ENCODE measurements around the gene BCL6. TPM values are rescaled to one million over a fixed set of nuclear protein-coding genes. Genes with fewer than 3 reads are reported as not detected.
A peak's percentile ranks its signal among the peaks of the same experiment; 100 is the strongest.

BCL6 gene
- total and polyA plus RNA-seq, 9 of the 15 experiments (the other 6 are each of a cell fraction or from before 2014, with no cell fraction given): 0.08 to 3.5 (median 1.6) TPM

GRCh38 chr3:187698499-187699399 is 46.5 kb downstream of the BCL6 start:
- Histone ChIP-seq H3K27me3 (ENCODE audit: control insufficient read depth in 2 of 2, insufficient read depth in 2 of 2, low read length in 2 of 2) (peaks cover 2 to 35% of the 10 kb centered on the region in 2 experiments; a peak in 3 of 5 replicates), H3K36me3 (ENCODE audit: control insufficient read depth, insufficient read depth, low read length) (no peaks in the 10 kb centered on the region), H3K4me2 (ENCODE audit: insufficient read depth, low read length) (no peak overlapping the region), H3K4me3 (no peak overlapping the region), H3K27ac (ENCODE audit: extremely low read depth, low read depth, low read length) (no peak overlapping the region), H3K4me1 (replicated peaks in 1 of 2; ENCODE audit: control insufficient read depth in 2 of 2, insufficient read depth in 2 of 2, low read length in 2 of 2) (peaks cover 0 to 8% of the 10 kb centered on the region in 2 experiments; a peak in 1 of 5 replicates), H4K20me1 (replicated peaks; ENCODE audit: control insufficient read depth, insufficient read depth, low read length) (no peaks in the 10 kb centered on the region), H3K9ac (ENCODE audit: insufficient read depth in 1 of 2, low read depth in 2 of 2, low read length in 2 of 2) (no peak overlapping the region), H3K9me3 (replicated peaks; ENCODE audit: control insufficient read depth, insufficient read depth, low read depth, low read length) (no peaks in the 10 kb centered on the region), H3K79me2 (ENCODE audit: control insufficient read depth, insufficient read depth, low read length) (no peaks in the 10 kb centered on the region), H2AFZ (ENCODE audit: low read depth, low read length) (no peak overlapping the region), H3K9me1 (ENCODE audit: control insufficient read depth, insufficient read depth, low read length) (no peaks in the 10 kb centered on the region)
- ChIA-PET CTCF (ENCODE audit: low intra/inter-chr PET ratio) (no interaction called here), POLR2A (no interaction called here)
- 2% methylated on average over 28 of the region's 42 CpGs for WGBS (ENCODE audit: insufficient coverage, low coverage, missing lambda C conversion rate)
- in situ Hi-C loops (cut with MboI) (no loop called here), intact Hi-C loops (cut with micrococcal nuclease) (no loop called here)
- peak; percentile 91 to 92 for TF ChIP-seq NRF1 (conservative IDR thresholded peaks at IDR 0.05 in 1 of 2, IDR thresholded peaks at IDR 0.05 in 1 of 2)
- TF ChIP-seq CLOCK (CRISPR knock-in tag; IDR thresholded peaks at IDR 0.05; ENCODE audit: borderline replicate concordance): no peak
- TF ChIP-seq NFIC (IDR thresholded peaks at IDR 0.05): peak; percentile 27; the same call in 1 of the 2 replicates
- no peak for DNase-seq (ENCODE audit: extremely low read depth in 1 of 4, low spot score in 3 of 4)
- no TSS peak for BruUV-seq (replicated peaks)
- ATAC-seq: peak; percentile 78
- FAIRE-seq: no peak
